WTC11 (cell line): ENCODE measurements around the gene PRR14. TPM values are rescaled to one million over a fixed set of nuclear protein-coding genes. Genes with fewer than 3 reads are reported as not detected.

Experiments
- ETV6 ChIP-seq: sonication (generic); formaldehyde crosslinking; IDR thresholded peaks from 2 replicates; pipeline ENCODE4 v1.8.1; 2022; ENCODE audit warnings: mild to moderate bottlenecking, missing genetic modification reagents
- KAT7 ChIP-seq: sonication (generic); formaldehyde crosslinking; IDR thresholded peaks from 2 replicates; pipeline ENCODE4 v1.8.1; 2023; ENCODE audit warnings: missing genetic modification reagents, mild to moderate bottlenecking, borderline replicate concordance
- NFE2L1 ChIP-seq: sonication (generic); formaldehyde crosslinking; IDR thresholded peaks from 2 replicates; pipeline ENCODE4 v1.8.1; 2023; ENCODE audit warnings: missing genetic modification reagents
- NR2C2 ChIP-seq: sonication (generic); formaldehyde crosslinking; IDR thresholded peaks from 2 replicates; pipeline ENCODE4 v1.8.0; 2022; ENCODE audit warnings: mild to moderate bottlenecking, missing genetic modification reagents
- RELA ChIP-seq: sonication (generic); formaldehyde crosslinking; IDR thresholded peaks from 2 replicates; pipeline ENCODE4 v1.8.1; 2022; ENCODE audit warnings: missing genetic modification reagents, mild to moderate bottlenecking, borderline replicate concordance
- SMAD3 ChIP-seq: sonication (generic); formaldehyde crosslinking; IDR thresholded peaks from 2 replicates; pipeline ENCODE4 v1.8.0; 2022; ENCODE audit warnings: missing genetic modification reagents, mild to moderate bottlenecking, borderline replicate concordance
- SOX15 ChIP-seq: fragments of 250-450 bp; sonication (Bioruptor Pico); IDR thresholded peaks from 2 replicates; pipeline ENCODE4 v1.9.0; 2021; ENCODE audit warnings: mild to moderate bottlenecking
- SP1 ChIP-seq: sonication (generic); formaldehyde crosslinking; conservative IDR thresholded peaks from 2 replicates; pipeline ENCODE4 v1.8.1; 2022; ENCODE audit warnings: missing genetic modification reagents
- ZNF138 ChIP-seq: sonication (generic); formaldehyde crosslinking; conservative IDR thresholded peaks from 2 replicates; pipeline ENCODE4 v1.8.1; 2022; ENCODE audit warnings: mild to moderate bottlenecking, moderate library complexity, missing genetic modification reagents
- ZNF317 ChIP-seq: sonication (generic); formaldehyde crosslinking; IDR thresholded peaks from 2 replicates; pipeline ENCODE4 v1.8.1; 2023; ENCODE audit warnings: low read depth, mild to moderate bottlenecking, moderate library complexity, missing genetic modification reagents, borderline replicate concordance
- ZNF416 ChIP-seq: fragments of 250-450 bp; sonication (Bioruptor Pico); IDR thresholded peaks from 2 replicates; pipeline ENCODE4 v1.9.0; 2021; ENCODE audit warnings: mild to moderate bottlenecking, inconsistent platforms
- ZNF423 ChIP-seq: fragments of 250-450 bp; sonication (Bioruptor Pico); IDR thresholded peaks from 2 replicates; pipeline ENCODE4 v2.1.2; 2022; ENCODE audit warnings: mild to moderate bottlenecking, moderate library complexity
- total RNA-seq: library from RNA; stranded (reverse); gene quantifications from 3 replicates; pipeline ENCODE4 v1.2.3, GENCODE V29; 2021
- TF ChIP-seq, protein P1 (sequence below): sonication (generic); formaldehyde crosslinking; IDR thresholded peaks from 2 replicates; pipeline ENCODE4 v1.8.1; 2022; ENCODE audit warnings: mild to moderate bottlenecking, moderate library complexity, missing genetic modification reagents
- TF ChIP-seq, protein P2 (sequence below): fragments of 250-450 bp; sonication (Bioruptor Pico); IDR thresholded peaks from 2 replicates; pipeline ENCODE4 v1.9.0; 2021; ENCODE audit warnings: moderate library complexity, mild to moderate bottlenecking, inconsistent platforms, borderline replicate concordance
- TF ChIP-seq, protein P3 (sequence below): fragments of 250-450 bp; sonication (Bioruptor Pico); IDR thresholded peaks from 2 replicates; pipeline ENCODE4 v1.9.0; 2021; ENCODE audit warnings: mild to moderate bottlenecking
- TF ChIP-seq, protein P4 (sequence below): sonication (generic); formaldehyde crosslinking; IDR thresholded peaks from 2 replicates; pipeline ENCODE4 v1.8.1; 2023; ENCODE audit warnings: mild to moderate bottlenecking, moderate library complexity, missing genetic modification reagents
- TF ChIP-seq, protein P5 (sequence below): sonication (generic); formaldehyde crosslinking; IDR thresholded peaks from 2 replicates; pipeline ENCODE4 v1.8.1; 2022; ENCODE audit warnings: low read depth, missing genetic modification reagents, borderline replicate concordance
- TF ChIP-seq, protein P6 (sequence below): sonication (generic); formaldehyde crosslinking; IDR thresholded peaks from 2 replicates; pipeline ENCODE4 v1.8.1; 2023; ENCODE audit warnings: mild to moderate bottlenecking, missing genetic modification reagents, moderate library complexity
- TF ChIP-seq, protein P7 (sequence below): fragments of 250-450 bp; sonication (Bioruptor Pico); IDR thresholded peaks from 2 replicates; pipeline ENCODE4 v1.9.0; 2021; ENCODE audit warnings: mild to moderate bottlenecking
- TF ChIP-seq, protein P8 (sequence below): sonication (generic); formaldehyde crosslinking; conservative IDR thresholded peaks from 2 replicates; pipeline ENCODE4 v1.8.1; 2023; ENCODE audit warnings: mild to moderate bottlenecking, low read depth, missing genetic modification reagents, moderate library complexity
- TF ChIP-seq, protein P9 (sequence below): sonication (generic); formaldehyde crosslinking; IDR thresholded peaks from 2 replicates; pipeline ENCODE4 v1.8.1; 2023; ENCODE audit warnings: mild to moderate bottlenecking, missing genetic modification reagents, borderline replicate concordance

Gene PRR14
- total RNA-seq, 1 experiment from 2014 or later, result 21.9 TPM

DNA sequence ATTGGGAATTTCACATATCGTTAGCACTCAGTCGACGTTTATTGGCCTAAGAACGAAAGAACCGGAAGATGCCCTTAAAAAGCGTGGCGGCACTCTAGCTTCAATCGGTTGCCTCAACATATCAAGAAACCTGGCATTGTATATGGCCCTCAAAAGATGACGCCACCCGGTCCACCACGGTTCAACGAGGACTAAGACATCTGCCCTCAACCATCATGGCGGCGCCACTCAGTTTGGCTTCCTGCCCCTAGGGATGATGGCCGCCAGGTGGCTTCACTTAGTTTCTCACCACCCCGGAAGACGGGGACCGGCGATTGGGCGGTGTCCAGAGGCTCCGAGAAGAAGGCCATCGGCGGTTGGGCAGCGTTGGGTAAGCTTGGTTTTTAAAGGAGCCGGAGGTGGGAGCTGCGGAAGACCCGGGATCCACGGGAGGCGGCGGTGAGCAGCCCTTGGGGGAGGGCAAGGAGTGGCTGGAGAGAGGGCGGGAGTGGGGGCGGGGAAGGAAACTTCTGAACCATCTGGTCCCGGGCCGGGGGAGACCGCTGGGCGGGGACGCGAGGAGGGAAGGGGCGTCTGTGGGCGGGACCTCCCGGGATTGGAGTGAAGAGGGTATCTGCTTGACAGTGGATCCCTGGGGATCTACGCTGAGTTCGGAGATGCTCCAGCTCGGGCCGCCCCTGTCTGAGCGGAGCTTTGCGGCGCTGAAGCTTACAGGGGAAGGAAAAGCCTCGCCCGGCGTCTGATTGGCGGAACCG, at the start of gene PRR14 (continued):
- TF ChIP-seq, protein P1, sequence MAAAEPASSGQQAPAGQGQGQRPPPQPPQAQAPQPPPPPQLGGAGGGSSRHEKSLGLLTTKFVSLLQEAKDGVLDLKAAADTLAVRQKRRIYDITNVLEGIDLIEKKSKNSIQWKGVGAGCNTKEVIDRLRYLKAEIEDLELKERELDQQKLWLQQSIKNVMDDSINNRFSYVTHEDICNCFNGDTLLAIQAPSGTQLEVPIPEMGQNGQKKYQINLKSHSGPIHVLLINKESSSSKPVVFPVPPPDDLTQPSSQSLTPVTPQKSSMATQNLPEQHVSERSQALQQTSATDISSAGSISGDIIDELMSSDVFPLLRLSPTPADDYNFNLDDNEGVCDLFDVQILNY (CRISPR knock-in tag), result peak; percentile 64; the same call in 1 of the 2 replicates
- TF ChIP-seq NR2C2 (CRISPR knock-in tag) (no peak), SP1 (CRISPR knock-in tag) (peak; percentile 78), NFE2L1 (CRISPR knock-in tag) (no peak), RELA (no peak), ETV6 (CRISPR knock-in tag) (no peak), ZNF416 (CRISPR knock-in tag) (no peak), ZNF317 (CRISPR knock-in tag) (no peak), KAT7 (no peak), ZNF138 (CRISPR knock-in tag) (no peak), ZNF423 (CRISPR knock-in tag) (0 out of 2 replicates have a peak, but pooled peaks have one; percentile 8), SOX15 (CRISPR knock-in tag) (no peak), SMAD3 (CRISPR knock-in tag) (no peak)
- TF ChIP-seq, protein P2, sequence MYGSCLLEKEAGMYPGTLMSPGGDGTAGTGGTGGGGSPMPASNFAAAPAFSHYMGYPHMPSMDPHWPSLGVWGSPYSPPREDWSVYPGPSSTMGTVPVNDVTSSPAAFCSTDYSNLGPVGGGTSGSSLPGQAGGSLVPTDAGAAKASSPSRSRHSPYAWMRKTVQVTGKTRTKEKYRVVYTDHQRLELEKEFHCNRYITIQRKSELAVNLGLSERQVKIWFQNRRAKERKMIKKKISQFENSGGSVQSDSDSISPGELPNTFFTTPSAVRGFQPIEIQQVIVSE (CRISPR knock-in tag), result no peak
- TF ChIP-seq, protein P3, sequence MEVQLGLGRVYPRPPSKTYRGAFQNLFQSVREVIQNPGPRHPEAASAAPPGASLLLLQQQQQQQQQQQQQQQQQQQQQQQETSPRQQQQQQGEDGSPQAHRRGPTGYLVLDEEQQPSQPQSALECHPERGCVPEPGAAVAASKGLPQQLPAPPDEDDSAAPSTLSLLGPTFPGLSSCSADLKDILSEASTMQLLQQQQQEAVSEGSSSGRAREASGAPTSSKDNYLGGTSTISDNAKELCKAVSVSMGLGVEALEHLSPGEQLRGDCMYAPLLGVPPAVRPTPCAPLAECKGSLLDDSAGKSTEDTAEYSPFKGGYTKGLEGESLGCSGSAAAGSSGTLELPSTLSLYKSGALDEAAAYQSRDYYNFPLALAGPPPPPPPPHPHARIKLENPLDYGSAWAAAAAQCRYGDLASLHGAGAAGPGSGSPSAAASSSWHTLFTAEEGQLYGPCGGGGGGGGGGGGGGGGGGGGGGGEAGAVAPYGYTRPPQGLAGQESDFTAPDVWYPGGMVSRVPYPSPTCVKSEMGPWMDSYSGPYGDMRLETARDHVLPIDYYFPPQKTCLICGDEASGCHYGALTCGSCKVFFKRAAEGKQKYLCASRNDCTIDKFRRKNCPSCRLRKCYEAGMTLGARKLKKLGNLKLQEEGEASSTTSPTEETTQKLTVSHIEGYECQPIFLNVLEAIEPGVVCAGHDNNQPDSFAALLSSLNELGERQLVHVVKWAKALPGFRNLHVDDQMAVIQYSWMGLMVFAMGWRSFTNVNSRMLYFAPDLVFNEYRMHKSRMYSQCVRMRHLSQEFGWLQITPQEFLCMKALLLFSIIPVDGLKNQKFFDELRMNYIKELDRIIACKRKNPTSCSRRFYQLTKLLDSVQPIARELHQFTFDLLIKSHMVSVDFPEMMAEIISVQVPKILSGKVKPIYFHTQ (CRISPR knock-in tag), result no peak
- TF ChIP-seq, protein P4, sequence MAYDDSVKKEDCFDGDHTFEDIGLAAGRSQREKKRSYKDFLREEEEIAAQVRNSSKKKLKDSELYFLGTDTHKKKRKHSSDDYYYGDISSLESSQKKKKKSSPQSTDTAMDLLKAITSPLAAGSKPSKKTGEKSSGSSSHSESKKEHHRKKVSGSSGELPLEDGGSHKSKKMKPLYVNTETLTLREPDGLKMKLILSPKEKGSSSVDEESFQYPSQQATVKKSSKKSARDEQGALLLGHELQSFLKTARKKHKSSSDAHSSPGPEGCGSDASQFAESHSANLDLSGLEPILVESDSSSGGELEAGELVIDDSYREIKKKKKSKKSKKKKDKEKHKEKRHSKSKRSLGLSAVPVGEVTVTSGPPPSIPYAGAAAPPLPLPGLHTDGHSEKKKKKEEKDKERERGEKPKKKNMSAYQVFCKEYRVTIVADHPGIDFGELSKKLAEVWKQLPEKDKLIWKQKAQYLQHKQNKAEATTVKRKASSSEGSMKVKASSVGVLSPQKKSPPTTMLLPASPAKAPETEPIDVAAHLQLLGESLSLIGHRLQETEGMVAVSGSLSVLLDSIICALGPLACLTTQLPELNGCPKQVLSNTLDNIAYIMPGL, result no peak
- TF ChIP-seq, protein P5, sequence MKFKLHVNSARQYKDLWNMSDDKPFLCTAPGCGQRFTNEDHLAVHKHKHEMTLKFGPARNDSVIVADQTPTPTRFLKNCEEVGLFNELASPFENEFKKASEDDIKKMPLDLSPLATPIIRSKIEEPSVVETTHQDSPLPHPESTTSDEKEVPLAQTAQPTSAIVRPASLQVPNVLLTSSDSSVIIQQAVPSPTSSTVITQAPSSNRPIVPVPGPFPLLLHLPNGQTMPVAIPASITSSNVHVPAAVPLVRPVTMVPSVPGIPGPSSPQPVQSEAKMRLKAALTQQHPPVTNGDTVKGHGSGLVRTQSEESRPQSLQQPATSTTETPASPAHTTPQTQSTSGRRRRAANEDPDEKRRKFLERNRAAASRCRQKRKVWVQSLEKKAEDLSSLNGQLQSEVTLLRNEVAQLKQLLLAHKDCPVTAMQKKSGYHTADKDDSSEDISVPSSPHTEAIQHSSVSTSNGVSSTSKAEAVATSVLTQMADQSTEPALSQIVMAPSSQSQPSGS (CRISPR knock-in tag), result no peak
- TF ChIP-seq, protein P6, sequence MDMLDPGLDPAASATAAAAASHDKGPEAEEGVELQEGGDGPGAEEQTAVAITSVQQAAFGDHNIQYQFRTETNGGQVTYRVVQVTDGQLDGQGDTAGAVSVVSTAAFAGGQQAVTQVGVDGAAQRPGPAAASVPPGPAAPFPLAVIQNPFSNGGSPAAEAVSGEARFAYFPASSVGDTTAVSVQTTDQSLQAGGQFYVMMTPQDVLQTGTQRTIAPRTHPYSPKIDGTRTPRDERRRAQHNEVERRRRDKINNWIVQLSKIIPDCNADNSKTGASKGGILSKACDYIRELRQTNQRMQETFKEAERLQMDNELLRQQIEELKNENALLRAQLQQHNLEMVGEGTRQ (CRISPR knock-in tag), result no peak; the same call in 1 of the 2 replicates
- TF ChIP-seq, protein P7, sequence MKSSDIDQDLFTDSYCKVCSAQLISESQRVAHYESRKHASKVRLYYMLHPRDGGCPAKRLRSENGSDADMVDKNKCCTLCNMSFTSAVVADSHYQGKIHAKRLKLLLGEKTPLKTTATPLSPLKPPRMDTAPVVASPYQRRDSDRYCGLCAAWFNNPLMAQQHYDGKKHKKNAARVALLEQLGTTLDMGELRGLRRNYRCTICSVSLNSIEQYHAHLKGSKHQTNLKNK (CRISPR knock-in tag), result no peak
- TF ChIP-seq, protein P8, sequence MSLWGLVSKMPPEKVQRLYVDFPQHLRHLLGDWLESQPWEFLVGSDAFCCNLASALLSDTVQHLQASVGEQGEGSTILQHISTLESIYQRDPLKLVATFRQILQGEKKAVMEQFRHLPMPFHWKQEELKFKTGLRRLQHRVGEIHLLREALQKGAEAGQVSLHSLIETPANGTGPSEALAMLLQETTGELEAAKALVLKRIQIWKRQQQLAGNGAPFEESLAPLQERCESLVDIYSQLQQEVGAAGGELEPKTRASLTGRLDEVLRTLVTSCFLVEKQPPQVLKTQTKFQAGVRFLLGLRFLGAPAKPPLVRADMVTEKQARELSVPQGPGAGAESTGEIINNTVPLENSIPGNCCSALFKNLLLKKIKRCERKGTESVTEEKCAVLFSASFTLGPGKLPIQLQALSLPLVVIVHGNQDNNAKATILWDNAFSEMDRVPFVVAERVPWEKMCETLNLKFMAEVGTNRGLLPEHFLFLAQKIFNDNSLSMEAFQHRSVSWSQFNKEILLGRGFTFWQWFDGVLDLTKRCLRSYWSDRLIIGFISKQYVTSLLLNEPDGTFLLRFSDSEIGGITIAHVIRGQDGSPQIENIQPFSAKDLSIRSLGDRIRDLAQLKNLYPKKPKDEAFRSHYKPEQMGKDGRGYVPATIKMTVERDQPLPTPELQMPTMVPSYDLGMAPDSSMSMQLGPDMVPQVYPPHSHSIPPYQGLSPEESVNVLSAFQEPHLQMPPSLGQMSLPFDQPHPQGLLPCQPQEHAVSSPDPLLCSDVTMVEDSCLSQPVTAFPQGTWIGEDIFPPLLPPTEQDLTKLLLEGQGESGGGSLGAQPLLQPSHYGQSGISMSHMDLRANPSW, result no peak
- TF ChIP-seq, protein P9, sequence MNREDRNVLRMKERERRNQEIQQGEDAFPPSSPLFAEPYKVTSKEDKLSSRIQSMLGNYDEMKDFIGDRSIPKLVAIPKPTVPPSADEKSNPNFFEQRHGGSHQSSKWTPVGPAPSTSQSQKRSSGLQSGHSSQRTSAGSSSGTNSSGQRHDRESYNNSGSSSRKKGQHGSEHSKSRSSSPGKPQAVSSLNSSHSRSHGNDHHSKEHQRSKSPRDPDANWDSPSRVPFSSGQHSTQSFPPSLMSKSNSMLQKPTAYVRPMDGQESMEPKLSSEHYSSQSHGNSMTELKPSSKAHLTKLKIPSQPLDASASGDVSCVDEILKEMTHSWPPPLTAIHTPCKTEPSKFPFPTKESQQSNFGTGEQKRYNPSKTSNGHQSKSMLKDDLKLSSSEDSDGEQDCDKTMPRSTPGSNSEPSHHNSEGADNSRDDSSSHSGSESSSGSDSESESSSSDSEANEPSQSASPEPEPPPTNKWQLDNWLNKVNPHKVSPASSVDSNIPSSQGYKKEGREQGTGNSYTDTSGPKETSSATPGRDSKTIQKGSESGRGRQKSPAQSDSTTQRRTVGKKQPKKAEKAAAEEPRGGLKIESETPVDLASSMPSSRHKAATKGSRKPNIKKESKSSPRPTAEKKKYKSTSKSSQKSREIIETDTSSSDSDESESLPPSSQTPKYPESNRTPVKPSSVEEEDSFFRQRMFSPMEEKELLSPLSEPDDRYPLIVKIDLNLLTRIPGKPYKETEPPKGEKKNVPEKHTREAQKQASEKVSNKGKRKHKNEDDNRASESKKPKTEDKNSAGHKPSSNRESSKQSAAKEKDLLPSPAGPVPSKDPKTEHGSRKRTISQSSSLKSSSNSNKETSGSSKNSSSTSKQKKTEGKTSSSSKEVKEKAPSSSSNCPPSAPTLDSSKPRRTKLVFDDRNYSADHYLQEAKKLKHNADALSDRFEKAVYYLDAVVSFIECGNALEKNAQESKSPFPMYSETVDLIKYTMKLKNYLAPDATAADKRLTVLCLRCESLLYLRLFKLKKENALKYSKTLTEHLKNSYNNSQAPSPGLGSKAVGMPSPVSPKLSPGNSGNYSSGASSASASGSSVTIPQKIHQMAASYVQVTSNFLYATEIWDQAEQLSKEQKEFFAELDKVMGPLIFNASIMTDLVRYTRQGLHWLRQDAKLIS (CRISPR knock-in tag), result no peak
